IMR-90 (cell line): Measurements from ENCODE around the gene CECR2. TPM values are rescaled to one million over a fixed set of nuclear protein-coding genes. Genes with fewer than 3 reads are reported as not detected.
A peak's percentile ranks its signal among the peaks of the same experiment; 100 is the strongest.

ENCODE experiments used
- ATAC-seq: fragments of 200-7000 bp; cut with Tn5 transposase; 2 replicates; pipeline ENCODE4 v1.9.1; 2020; ENCODE audit warnings: low read depth, mild to moderate bottlenecking, moderate library complexity
- BruUV-seq: library from RNA; stranded (reverse); fragments of 400-500 nt; replicated peaks from 2 replicates; lab custom pipeline; 2021; lab: Mats Ljungman, UMichigan
- CTCF ChIA-PET: fragments of 300-600 bp; formaldehyde crosslinking; extraction: SDS; loops from one replicate; lab custom pipeline; 2021; ENCODE audit warnings: antibody characterized with exemption; lab: Yijun Ruan, JAX
- POLR2A ChIA-PET: fragments of 300-600 bp; sonication (Branson Sonifier 250); formaldehyde crosslinking; loops from one replicate; lab custom pipeline; 2022; ENCODE audit warnings: antibody characterized with exemption; ENCODE audit not compliant: unreplicated experiment; lab: Charles Lee
- DNase-seq: peaks from one replicate; pipeline ENCODE4 v3.0.0; 2013
- H2AFZ ChIP-seq: replicated peaks from 2 replicates; pipeline ENCODE3; 2013; ENCODE audit warnings: low read length, mild to moderate bottlenecking; ENCODE audit not compliant: poor library complexity
- H2AK5ac ChIP-seq: 2 replicates; pipeline ENCODE4 v1.6.1; 2013; ENCODE audit warnings: low read depth, low read length, inconsistent platforms
- H2AK9ac ChIP-seq: replicated peaks from 2 replicates; pipeline ENCODE3; 2013; ENCODE audit warnings: mild to moderate bottlenecking, low read depth, low read length, moderate library complexity; ENCODE audit not compliant: poor library complexity
- H2BK120ac ChIP-seq: 2 replicates; pipeline ENCODE4 v1.6.1; 2013; ENCODE audit warnings: low read depth, low read length, inconsistent platforms
- H2BK15ac ChIP-seq: 3 replicates; pipeline ENCODE4 v1.6.1; 2013; ENCODE audit warnings: low read depth, low read length, inconsistent platforms
- H2BK20ac ChIP-seq: 2 replicates; pipeline ENCODE4 v1.6.1; 2013; ENCODE audit warnings: low read depth, mild to moderate bottlenecking, inconsistent platforms, low read length, moderate library complexity
- H2BK5ac ChIP-seq: 2 replicates; pipeline ENCODE4 v1.6.1; 2013; ENCODE audit warnings: mild to moderate bottlenecking, low read depth, low read length, inconsistent platforms; ENCODE audit not compliant: poor library complexity, severe bottlenecking
- H3K14ac ChIP-seq: replicated peaks from 2 replicates; pipeline ENCODE4 v1.6.1; 2013; ENCODE audit warnings: low read depth, low read length, inconsistent platforms
- H3K18ac ChIP-seq: 2 replicates; pipeline ENCODE4 v1.6.1; 2013; ENCODE audit warnings: low read depth, low read length, control low read depth
- H3K23ac ChIP-seq: 2 replicates; pipeline ENCODE4 v1.6.1; 2013; ENCODE audit warnings: low read depth, low read length, inconsistent platforms
- H3K27ac ChIP-seq: 2 replicates; pipeline ENCODE4 v1.5.1; 2013; ENCODE audit warnings: mild to moderate bottlenecking, control low read depth, low read length; ENCODE audit not compliant: insufficient read depth
- H3K27me3 ChIP-seq: 2 replicates; pipeline ENCODE4 v1.6.1; 2013; ENCODE audit warnings: low read length; ENCODE audit not compliant: control insufficient read depth, insufficient read depth
- H3K36me3 ChIP-seq: 2 replicates; pipeline ENCODE4 v1.6.1; 2013; ENCODE audit warnings: low read length, mixed read lengths; ENCODE audit not compliant: control insufficient read depth, insufficient read depth
- H3K4ac ChIP-seq: 2 replicates; pipeline ENCODE4 v1.6.1; 2013; ENCODE audit warnings: low read depth, low read length, inconsistent platforms
- H3K4me1 ChIP-seq: 2 replicates; pipeline ENCODE4 v1.6.1; 2013; ENCODE audit warnings: low read length, mixed read lengths; ENCODE audit not compliant: control insufficient read depth, insufficient read depth
- H3K4me2 ChIP-seq: 2 replicates; pipeline ENCODE4 v1.6.1; 2013; ENCODE audit warnings: low read depth, mild to moderate bottlenecking, control low read depth, low read length, moderate library complexity
- H3K4me3 ChIP-seq: 2 replicates; pipeline ENCODE4 v1.5.1; 2013; ENCODE audit warnings: low read depth, mild to moderate bottlenecking, control low read depth, low read length, moderate library complexity; ENCODE audit not compliant: insufficient read depth
- H3K56ac ChIP-seq: 2 replicates; pipeline ENCODE4 v1.6.1; 2013; ENCODE audit warnings: low read length, inconsistent platforms; ENCODE audit not compliant: insufficient read depth; ENCODE audit errors: extremely low read depth
- H3K79me1 ChIP-seq, 2 experiments: 2 replicates each; pipeline ENCODE4 v1.6.1; 2013; ENCODE audit warnings: low read length in 2 of 2, inconsistent platforms in 1 of 2, low read depth in 1 of 2
- H3K9ac ChIP-seq: 2 replicates; pipeline ENCODE4 v1.6.1; 2013; ENCODE audit warnings: low read depth, low read length, control low read depth
- H3K9me1 ChIP-seq: 2 replicates; pipeline ENCODE4 v1.6.1; 2013; ENCODE audit warnings: low read length, inconsistent platforms; ENCODE audit not compliant: insufficient read depth
- H3K9me3 ChIP-seq: 2 replicates; pipeline ENCODE4 v1.6.1; 2013; ENCODE audit warnings: low read length; ENCODE audit not compliant: control insufficient read depth, insufficient read depth
- H4K20me1 ChIP-seq: 2 replicates; pipeline ENCODE4 v1.6.1; 2013; ENCODE audit warnings: low read length, inconsistent platforms; ENCODE audit not compliant: insufficient read depth
- H4K5ac ChIP-seq: 2 replicates; pipeline ENCODE4 v1.6.1; 2013; ENCODE audit warnings: mild to moderate bottlenecking, low read depth, low read length, control low read depth
- H4K8ac ChIP-seq, 2 experiments: 2 replicates each; pipeline ENCODE4 v1.6.1; 2013; ENCODE audit warnings: low read depth in 2 of 2, low read length in 2 of 2, control low read depth in 1 of 2, inconsistent platforms in 1 of 2
- H4K91ac ChIP-seq: 2 replicates; pipeline ENCODE4 v1.6.1; 2013; ENCODE audit warnings: low read depth, low read length, inconsistent platforms; ENCODE audit not compliant: insufficient read depth
- BHLHE40 ChIP-seq: fragments of 150-350 bp; IDR thresholded peaks from 2 replicates; pipeline ENCODE4 v1.6.1; 2016; ENCODE audit warnings: mild to moderate bottlenecking, low read depth, low read length
- CEBPB ChIP-seq: IDR thresholded peaks from 2 replicates; pipeline ENCODE4 v1.6.1; 2012; ENCODE audit warnings: low read depth, low read length, improper control_type of control experiment
- CHD1 ChIP-seq: IDR thresholded peaks from 2 replicates; pipeline ENCODE4 v1.6.1; 2012; ENCODE audit warnings: low read depth, low read length, improper control_type of control experiment
- CTCF ChIP-seq: conservative IDR thresholded peaks from 2 replicates; pipeline ENCODE4 v1.5.1; 2012; ENCODE audit warnings: mild to moderate bottlenecking, low read depth, low read length, improper control_type of control experiment
- ELK1 ChIP-seq: fragments of 150-350 bp; IDR thresholded peaks from 2 replicates; pipeline ENCODE4 v1.6.1; 2016; ENCODE audit warnings: low read depth, mild to moderate bottlenecking, low read length, moderate library complexity, borderline replicate concordance
- FOS ChIP-seq: fragments of 150-350 bp; IDR thresholded peaks from 2 replicates; pipeline ENCODE4 v1.6.1; 2016; ENCODE audit warnings: low read depth, low read length
- MAFK ChIP-seq: IDR thresholded peaks from 2 replicates; pipeline ENCODE4 v1.6.1; 2012; ENCODE audit warnings: low read depth, low read length, improper control_type of control experiment
- MAZ ChIP-seq: IDR thresholded peaks from 2 replicates; pipeline ENCODE4 v1.6.1; 2012; ENCODE audit warnings: low read depth, mild to moderate bottlenecking, low read length, improper control_type of control experiment, moderate library complexity, borderline replicate concordance
- MXI1 ChIP-seq: IDR thresholded peaks from 2 replicates; pipeline ENCODE4 v1.6.1; 2012; ENCODE audit warnings: low read depth, mild to moderate bottlenecking, low read length, moderate library complexity, borderline replicate concordance
- NFE2L2 ChIP-seq: fragments of 150-350 bp; IDR thresholded peaks from 2 replicates; pipeline ENCODE4 v1.6.1; 2016; ENCODE audit warnings: low read depth, mild to moderate bottlenecking, low read length
- POLR2A ChIP-seq: IDR thresholded peaks from 2 replicates; pipeline ENCODE4 v1.6.1; 2012; ENCODE audit warnings: mild to moderate bottlenecking, low read depth, low read length
- RCOR1 ChIP-seq: IDR thresholded peaks from 2 replicates; pipeline ENCODE4 v1.6.1; 2012; ENCODE audit warnings: mild to moderate bottlenecking, low read length, improper control_type of control experiment; ENCODE audit not compliant: insufficient replicate concordance
- RFX5 ChIP-seq: IDR thresholded peaks from 2 replicates; pipeline ENCODE4 v1.8.0; 2012; ENCODE audit warnings: low read depth, mild to moderate bottlenecking, low read length, moderate library complexity
- USF2 ChIP-seq: fragments of 150-350 bp; IDR thresholded peaks from 2 replicates; pipeline ENCODE4 v1.6.1; 2017; ENCODE audit warnings: mild to moderate bottlenecking, antibody characterized with exemption, low read length, low read depth
- WGBS, 2 experiments: methylation state at CpG; one replicate each; pipeline versions ENCODE4 v1.1.5 to v1.1.7; 2013; ENCODE audit warnings: missing lambda C conversion rate in 2 of 2; ENCODE audit not compliant: insufficient read length in 1 of 2; ENCODE audit errors: extremely low coverage in 2 of 2; 5-methylcytosine and 5-hydroxymethylcytosine counted together
- dilution Hi-C: fragments of 300-500 bp; cut with HindIII; formaldehyde crosslinking; loops from one replicate; pipeline ENCODE4 v1.14.3; 2018; ENCODE audit warnings: low sequenced_read_pairs; ENCODE audit not compliant: unreplicated experiment
- in situ Hi-C: fragments of 300-500 bp; cut with MboI; formaldehyde crosslinking; loops from 3 replicates; pipeline ENCODE4 v1.14.3; 2019; ENCODE audit warnings: low sequenced_read_pairs, inconsistent platforms, mixed read lengths
- intact Hi-C: fragments of 100-400 bp; cut with micrococcal nuclease; formaldehyde crosslinking; loops from 2 replicates; pipeline ENCODE4 v1.10.0; 2022
- polyA plus RNA-seq, 3 experiments: library from polyadenylated mRNA; depleted of rRNA; stranded (reverse); fragments of >200 nt; gene quantifications; 2 replicates each; pipeline ENCODE4 v1.2.3, GENCODE V29; 2012; ENCODE audit warnings: low replicate concordance in 1 of 3
- total RNA-seq: library from RNA; depleted of rRNA; stranded (reverse); fragments of >200 nt; gene quantifications from 2 replicates; pipeline ENCODE4 v1.2.3, GENCODE V29; 2012

The CECR2 gene
- total and polyA plus RNA-seq, 2 of the 4 experiments (the other 2 are of a cell fraction), result under 0.01 TPM; not detected in 1

- H2BK15ac ChIP-seq, result no peak overlapping the region
- DNase-seq (no peak), ATAC-seq (no peak)
- no peak overlapping the region for H3K23ac ChIP-seq
- BruUV-seq, result no TSS peak
- WGBS, 2 experiments, result 73% methylated on average over 3 of the region's 12 CpGs; no CpG with 5 or more reads in 1 of the 2 experiments
- H3K9me3 ChIP-seq, result no peaks in the 10 kb centered on the region
- H2AFZ ChIP-seq, result no peak overlapping the region
- dilution Hi-C loops, result no loop called here
- peaks cover 3% of the 10 kb centered on the region for H3K27me3 ChIP-seq
- intact Hi-C loops, result no loop called here
- POLR2A ChIA-PET, result no interaction called here
- H2AK9ac ChIP-seq, result peak overlapping the region; percentile 13
- H3K4me1 ChIP-seq, result no peaks in the 10 kb centered on the region
- H4K91ac ChIP-seq, result no peak overlapping the region
- H3K18ac ChIP-seq, result no peak overlapping the region
- CTCF ChIA-PET, result no interaction called here
- H3K36me3 ChIP-seq, result no peaks in the 10 kb centered on the region
- H3K4me3 ChIP-seq, result no peak overlapping the region
- no peaks in the 10 kb centered on the region for H3K9me1 ChIP-seq
- H3K56ac ChIP-seq, result no peak overlapping the region
- TF ChIP-seq MXI1 (no peak), BHLHE40 (no peak), CHD1 (no peak), FOS (no peak), CTCF (no peak), RFX5 (no peak), RCOR1 (no peak), MAZ (no peak), MAFK (no peak), POLR2A (no peak), ELK1 (no peak), NFE2L2 (no peak), USF2 (no peak), CEBPB (no peak)
- no peak overlapping the region for H2BK120ac ChIP-seq
- H3K79me1 ChIP-seq, result no peaks in the 10 kb centered on the region
- H3K4ac ChIP-seq, result no peak overlapping the region
- H3K4me2 ChIP-seq, result no peak overlapping the region
- no peak overlapping the region for H4K5ac ChIP-seq
- H2BK5ac ChIP-seq, result no peak overlapping the region
- no peak overlapping the region for H3K9ac ChIP-seq
- no peak overlapping the region for H3K27ac ChIP-seq
- no peak overlapping the region for H4K8ac ChIP-seq
- H3K14ac ChIP-seq, result no peak overlapping the region
- in situ Hi-C loops, result no loop called here
- H2AK5ac ChIP-seq, result no peak overlapping the region
- no peaks in the 10 kb centered on the region for H4K20me1 ChIP-seq
- no peak overlapping the region for H2BK20ac ChIP-seq
These were observed 106.3 kb downstream of the CECR2 start for GRCh38 chr22:17475318-17476230.
